Epidermal melanocyte (primary cell): ENCODE results near the gene FAM174C.

Source experiments
- DNase-seq: peaks from one replicate; pipeline ENCODE4 v3.0.0; 2011; ENCODE audit warnings: low spot score; ENCODE audit not compliant: insufficient read length

Gene FAM174C

DNA sequence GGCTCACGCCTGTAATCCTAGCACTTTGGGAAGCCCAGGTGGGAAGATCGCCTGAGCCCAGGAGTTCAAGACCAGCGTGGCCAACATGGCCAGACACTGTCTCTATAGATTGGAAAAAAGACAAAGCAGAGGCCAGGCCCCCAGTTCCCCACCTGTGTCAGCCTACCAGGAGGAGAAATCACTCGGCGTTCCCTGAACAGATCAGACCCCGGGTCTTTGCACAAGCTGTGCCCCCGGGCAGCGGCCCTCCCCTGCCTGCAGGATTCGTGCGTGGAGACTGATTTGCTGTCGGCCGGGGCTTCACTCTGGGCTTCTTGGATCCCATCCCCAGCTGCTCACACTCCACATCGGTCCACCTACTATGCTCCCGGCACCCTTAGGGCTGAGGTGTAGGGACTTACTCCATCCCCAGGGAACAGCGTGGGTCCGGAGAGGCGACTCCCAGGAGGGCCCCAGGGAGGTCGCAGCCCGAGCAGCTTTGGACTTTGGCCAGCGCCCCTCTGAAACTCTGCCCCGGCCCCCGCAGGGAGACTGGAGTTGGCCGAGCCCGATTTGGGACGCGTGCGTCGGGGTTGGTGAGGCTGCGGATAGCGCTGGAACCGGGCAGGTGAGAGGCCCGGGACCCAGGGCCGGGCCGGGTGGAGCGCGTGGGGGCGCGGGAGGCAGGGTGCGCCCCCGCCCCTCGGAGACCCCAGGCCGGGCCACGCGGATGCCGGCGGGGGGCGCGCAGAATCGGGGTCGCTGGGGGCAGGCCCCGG lies 9.8 kb downstream of the FAM174C start:
- no peak for DNase-seq

- DNase-seq, result no peak
These were observed 10.5 kb downstream of the FAM174C start, which contains the start of gene EFNA2 for GRCh38 chr19:1285737-1286360. Gene EFNA2, plus strand, starts transcription at chr19:1285873. Its CDS starts 296 bp downstream, at chr19:1286169.

DNA sequence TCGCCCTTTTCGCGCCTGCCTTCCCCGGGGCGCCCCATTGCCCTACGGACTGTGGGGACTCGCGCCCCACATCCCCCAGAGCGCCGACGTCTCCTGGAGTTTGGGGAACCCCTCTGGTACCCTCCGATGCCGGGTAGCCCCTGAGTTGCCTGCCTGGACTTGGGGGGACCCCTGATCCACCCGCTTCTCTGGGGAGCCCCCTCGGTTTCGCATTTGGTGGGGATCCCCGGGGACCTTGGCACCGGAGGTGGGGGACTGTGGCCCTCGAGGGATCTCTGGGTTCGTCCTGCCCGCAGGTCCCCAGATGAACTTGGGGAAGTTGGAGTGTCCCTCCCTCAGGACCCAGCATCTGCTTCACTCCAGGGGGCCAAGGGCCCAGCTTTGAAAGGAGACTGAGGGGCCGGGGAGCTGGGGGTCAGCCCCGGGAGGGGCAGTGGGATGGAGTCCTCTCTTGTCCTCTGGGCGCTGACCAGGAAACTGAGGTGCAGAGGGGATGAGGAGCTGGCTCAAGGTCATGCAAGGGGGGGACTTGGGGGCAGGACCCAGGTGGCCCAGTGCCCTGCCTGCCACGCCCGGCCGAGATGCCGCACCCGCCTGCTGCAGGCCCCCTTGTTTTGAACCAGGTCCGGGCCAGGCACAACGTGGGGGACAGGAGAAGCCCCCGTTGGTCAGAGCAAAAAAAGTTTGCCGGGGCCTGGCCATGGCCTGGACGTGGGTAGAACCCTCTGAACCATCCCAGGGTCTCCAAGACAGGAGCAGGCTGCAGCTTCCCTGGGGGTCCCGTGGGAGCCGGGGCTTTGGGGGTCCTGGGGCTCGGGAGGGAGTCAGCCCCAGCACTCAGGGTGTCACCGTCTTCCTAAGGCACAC lies 11.4 kb downstream of the FAM174C start:
- no peak for DNase-seq

GRCh38 chr19:1287354-1288225 lies 12.3 kb downstream of the FAM174C start:
- no peak for DNase-seq

- DNase-seq, result no peak
These were observed 12.9 kb downstream of the FAM174C start for GRCh38 chr19:1288226-1288612.

DNA sequence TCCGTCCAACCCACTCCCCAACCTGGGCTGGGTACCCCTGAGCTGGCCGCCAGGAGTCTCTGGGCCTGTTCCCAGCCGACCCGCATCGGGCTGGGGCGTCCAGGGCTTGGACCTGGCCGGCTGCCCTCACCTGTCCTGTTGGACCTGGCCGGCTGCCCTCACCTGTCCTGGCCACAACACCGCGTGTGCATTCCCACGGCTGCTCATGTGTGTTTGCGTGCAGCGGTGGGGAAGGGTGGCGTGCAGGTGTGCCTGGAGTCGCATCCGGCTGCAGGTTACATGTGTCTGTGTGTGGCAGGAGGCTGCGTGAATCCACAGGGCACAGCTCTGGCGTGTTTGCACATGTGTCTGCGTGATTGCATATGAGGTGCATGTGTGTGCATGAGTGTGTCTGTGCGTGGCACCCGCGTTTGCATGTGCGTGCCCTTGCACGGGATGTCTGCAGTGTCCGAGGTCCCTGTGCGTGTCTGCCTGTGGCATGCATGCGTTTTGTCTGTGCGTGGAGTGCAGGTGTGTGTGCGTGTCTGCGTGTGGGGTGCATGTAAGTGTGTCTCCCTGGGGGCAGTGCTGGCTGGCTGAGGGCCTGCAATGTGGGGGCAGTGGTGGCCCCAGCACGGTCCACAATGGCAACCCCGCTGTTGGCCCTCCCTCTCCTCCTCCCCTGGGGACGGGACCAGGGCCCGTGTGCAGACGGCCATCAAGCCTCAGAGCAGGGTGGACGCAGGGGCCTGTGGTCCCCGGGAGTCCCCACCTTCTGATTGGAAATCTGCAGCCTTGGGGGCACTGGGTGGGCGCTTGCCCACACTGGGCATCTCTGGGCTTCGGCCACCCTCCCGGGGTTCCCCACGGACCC lies 13.7 kb downstream of the FAM174C start:
- DNase-seq, result no peak

DNA sequence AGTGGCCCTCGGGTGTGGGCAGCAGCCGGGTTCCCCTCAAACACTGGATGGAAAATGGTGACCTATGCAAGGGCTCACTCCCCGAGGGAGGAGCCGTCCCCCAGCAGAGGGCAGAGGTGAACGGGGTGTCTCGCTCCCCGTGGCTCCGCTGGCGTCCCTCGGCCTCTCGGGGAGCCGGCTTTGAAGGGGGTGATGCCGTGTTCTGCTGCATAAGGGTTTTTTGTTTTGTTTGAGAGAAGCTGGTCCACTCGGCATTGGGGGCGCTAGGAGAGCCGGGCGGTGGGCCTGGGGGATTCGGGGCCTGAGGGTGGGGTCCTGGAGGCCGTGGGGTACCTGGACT lies 14.3 kb downstream of the FAM174C start:
- DNase-seq, result no peak

DNA sequence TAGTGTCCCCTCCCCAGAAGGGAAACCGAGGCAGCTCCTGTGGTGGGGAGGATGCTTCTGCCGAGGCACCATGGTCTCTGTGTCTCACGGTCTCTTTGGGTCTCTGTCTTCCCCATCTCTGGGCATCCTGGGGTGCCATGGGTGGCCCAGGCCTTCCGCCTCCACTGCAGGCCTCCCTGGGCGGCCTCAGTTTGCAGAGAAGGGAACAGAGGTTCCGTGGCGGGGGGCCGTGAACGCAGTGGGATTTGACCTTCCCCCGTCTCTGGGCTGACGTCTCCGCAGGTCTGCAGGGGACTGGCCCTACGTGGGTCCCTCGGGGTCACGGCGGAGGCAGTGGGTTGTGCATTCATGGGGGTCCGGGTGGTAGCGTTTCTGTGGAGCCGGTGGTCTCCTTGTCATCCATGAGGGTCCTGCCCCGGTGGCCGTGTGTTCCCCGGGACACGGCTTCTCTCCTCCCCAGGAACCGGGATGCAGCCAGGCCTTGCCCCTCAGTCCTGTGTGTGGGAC lies 14.9 kb downstream of the FAM174C start:
- DNase-seq, result no peak

- no peak for DNase-seq
These were observed 15.6 kb downstream of the FAM174C start for GRCh38 chr19:1290703-1291651.

DNA sequence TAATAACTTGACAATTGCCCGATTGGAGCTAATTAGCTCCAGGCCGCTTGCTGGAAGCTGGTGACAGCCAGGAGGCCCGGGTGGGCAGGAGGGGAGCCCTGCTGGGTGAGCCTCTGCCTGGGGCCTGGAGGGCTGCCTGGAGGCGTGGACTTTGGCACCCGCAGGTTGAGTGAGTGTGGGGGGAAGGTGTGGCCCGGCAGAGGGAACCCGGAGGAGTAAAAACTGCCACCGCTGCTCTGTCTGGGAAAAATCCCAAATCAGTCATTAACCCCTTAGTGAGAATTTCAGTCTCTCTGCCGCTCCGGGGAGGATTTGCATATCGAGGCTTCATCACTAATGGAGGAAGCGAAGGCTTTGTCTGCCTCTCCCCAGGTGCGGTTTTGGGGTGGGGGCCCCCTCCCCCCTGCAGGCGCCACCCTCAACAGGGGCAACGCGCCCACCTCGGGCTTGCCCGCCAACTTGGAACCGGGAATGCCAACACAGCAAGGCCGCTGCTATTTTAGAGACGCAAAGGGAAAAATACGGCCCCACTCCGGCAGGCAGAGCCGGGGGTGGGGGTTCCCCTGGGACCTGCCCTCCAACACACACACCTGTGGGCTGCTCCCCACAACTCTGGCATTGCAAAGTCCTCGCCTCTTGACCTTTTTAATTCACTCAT lies 16.6 kb downstream of the FAM174C start:
- no peak for DNase-seq

- no peak for DNase-seq
These were observed 17.3 kb downstream of the FAM174C start for GRCh38 chr19:1292419-1293151.

DNA sequence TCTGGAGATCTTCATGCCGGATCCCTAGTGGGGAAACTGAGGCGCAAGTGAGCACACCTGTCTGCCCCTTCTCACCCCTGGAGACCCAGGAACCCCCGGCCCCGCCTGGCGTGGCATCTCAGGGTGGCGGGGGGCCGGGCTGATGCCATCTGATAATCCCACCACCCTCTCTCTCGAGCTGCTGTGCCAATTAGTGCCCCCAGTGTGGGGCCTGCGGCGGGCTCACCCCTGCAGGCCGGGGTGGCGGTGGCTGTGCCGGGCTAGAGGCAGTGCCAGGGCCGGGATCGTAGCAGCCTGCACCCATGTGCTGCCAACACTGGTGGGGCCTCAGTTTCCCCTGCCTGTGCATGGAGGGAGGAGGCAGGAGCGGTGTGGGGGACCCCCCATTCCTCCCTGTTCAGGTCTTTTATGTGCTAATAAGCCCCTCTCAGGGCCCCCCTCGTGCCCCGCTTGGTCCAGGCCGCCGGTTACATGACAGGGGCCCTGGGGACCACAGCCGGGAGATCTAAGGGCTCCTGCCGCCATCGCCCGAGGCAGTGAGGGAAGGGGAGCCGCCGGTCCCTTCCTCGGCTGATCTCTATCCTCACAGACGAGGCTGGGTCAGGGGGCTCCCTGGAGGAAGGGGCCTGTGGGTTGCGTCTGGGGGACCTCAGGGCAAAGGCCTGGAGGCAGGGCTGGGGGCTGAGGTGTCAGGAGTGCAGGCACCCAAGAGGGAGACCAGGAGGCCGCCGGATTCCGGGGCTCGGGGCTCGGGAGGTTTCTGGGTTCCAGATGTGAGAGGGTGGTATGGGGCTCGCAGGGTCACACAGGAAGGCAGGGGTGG lies 18.7 kb downstream of the FAM174C start:
- no peak for DNase-seq

- no peak for DNase-seq
These were observed 19.4 kb downstream of the FAM174C start for GRCh38 chr19:1294688-1295087.

GRCh38 chr19:1295169-1296012 lies 20.1 kb downstream of the FAM174C start:
- no peak for DNase-seq

GRCh38 chr19:1296078-1296477 lies 20.7 kb downstream of the FAM174C start:
- DNase-seq, result no peak
